K562 (cell line): ENCODE data around the gene AGA. TPM values are rescaled to one million over a fixed set of nuclear protein-coding genes. Genes with fewer than 3 reads are reported as not detected.

Experiments
- ATAC-seq: fragments of 200-7000 bp; cut with Tn5 transposase; 3 replicates; pipeline ENCODE4 v1.9.1; 2020; ENCODE audit warnings: moderate library complexity
- Bru-seq: library from RNA; stranded (reverse); fragments of 400-500 nt; gene quantifications from one replicate; lab custom pipeline; 2021; lab: Mats Ljungman, UMichigan
- BruChase-seq, 2 experiments: library from RNA; stranded (reverse); fragments of 400-500 nt; gene quantifications; one replicate each; lab custom pipeline; 2021; lab: Mats Ljungman, UMichigan
- BruUV-seq: library from RNA; stranded (reverse); fragments of 400-500 nt; replicated peaks from 2 replicates; lab custom pipeline; 2021; lab: Mats Ljungman, UMichigan
- CTCF ChIA-PET: fragments of 300-600 bp; formaldehyde crosslinking; extraction: SDS; loops from one replicate; lab custom pipeline; 2021; ENCODE audit warnings: low intra/inter-chr PET ratio; lab: Yijun Ruan, JAX
- POLR2A ChIA-PET: fragments of 300-600, 350-650 bp; sonication (Branson Sonifier 250); formaldehyde crosslinking; extraction: SDS; loops from one replicate; lab custom pipeline; 2021; ENCODE audit warnings: antibody characterized with exemption, inconsistent platforms; lab: Yijun Ruan, JAX
- DNase-seq, 4 experiments: peaks; one replicate each; pipeline versions ENCODE4 v3.0.0 to v3.0.0-alpha.2; 2011 to 2018; ENCODE audit warnings: low spot score in 3 of 4, mixed read lengths in 3 of 4; ENCODE audit errors: extremely low read depth in 1 of 4
- FAIRE-seq: peaks from 2 replicates; lab custom pipeline; 2011; peaks lifted over from hg19 to GRCh38; lab: Jason Lieb, UNC
- H2AFZ ChIP-seq: 2 replicates; pipeline ENCODE4 v1.6.0; 2011; ENCODE audit warnings: low read depth, low read length, control low read depth, inconsistent platforms
- H3K27ac ChIP-seq: fragments of 200-600 bp; 3 replicates; pipeline ENCODE4 v1.8.0; 2011; ENCODE audit warnings: low read depth, mild to moderate bottlenecking, control low read depth, inconsistent platforms, low read length, moderate library complexity, mixed read lengths; ENCODE audit errors: extremely low read depth
- H3K27me3 ChIP-seq, 2 experiments: fragments of 300-600 bp in 1 of 2; 2 replicates in 1 of 2; 3 replicates in 1 of 2; pipeline versions ENCODE4 v1.6.0 to v1.8.0; 2011; ENCODE audit warnings: inconsistent platforms in 2 of 2, low read length in 2 of 2, mild to moderate bottlenecking in 1 of 2, mixed read lengths in 1 of 2, moderate library complexity in 1 of 2; ENCODE audit not compliant: control insufficient read depth in 2 of 2, insufficient read depth in 2 of 2
- H3K36me3 ChIP-seq: fragments of 300-600 bp; 3 replicates; pipeline ENCODE4 v1.8.0; 2011; ENCODE audit warnings: mild to moderate bottlenecking, low read length, inconsistent platforms; ENCODE audit not compliant: control insufficient read depth, insufficient read depth
- H3K4me1 ChIP-seq, 2 experiments: fragments of 200-600 bp in 1 of 2; replicated peaks in 1 of 2; 2 replicates in 1 of 2; 3 replicates in 1 of 2; pipeline versions ENCODE4 v1.5.1 to v1.8.0; 2011; ENCODE audit warnings: inconsistent platforms in 2 of 2, low read length in 2 of 2, mild to moderate bottlenecking in 1 of 2, mixed read lengths in 1 of 2, moderate library complexity in 1 of 2; ENCODE audit not compliant: control insufficient read depth in 2 of 2, insufficient read depth in 2 of 2
- H3K4me2 ChIP-seq: 2 replicates; pipeline ENCODE4 v1.6.1; 2011; ENCODE audit warnings: low read length, control low read depth, inconsistent platforms, mixed read lengths; ENCODE audit not compliant: insufficient read depth
- H3K4me3 ChIP-seq: fragments of 200-600 bp; sonication (generic), shearing (Covaris generic); 2 replicates; pipeline ENCODE4 v1.5.1; 2016; ENCODE audit warnings: control low read depth, inconsistent platforms
- H3K79me2 ChIP-seq: fragments of 200-600 bp; 3 replicates; pipeline ENCODE4 v1.8.0; 2011; ENCODE audit warnings: low read length, inconsistent platforms; ENCODE audit not compliant: control insufficient read depth, insufficient read depth
- H3K9ac ChIP-seq, 2 experiments: 2 replicates each; pipeline versions ENCODE4 v1.6.0 to v1.6.1; 2011; ENCODE audit warnings: low read depth in 2 of 2, low read length in 2 of 2, control low read depth in 1 of 2, inconsistent platforms in 1 of 2, mild to moderate bottlenecking in 1 of 2, mixed read lengths in 1 of 2; ENCODE audit not compliant: insufficient read depth in 1 of 2
- H3K9me1 ChIP-seq: one replicate; pipeline ENCODE4 v1.6.0; 2011; ENCODE audit warnings: inconsistent platforms, mild to moderate bottlenecking, low read length, moderate library complexity; ENCODE audit not compliant: control insufficient read depth, insufficient read depth
- H3K9me3 ChIP-seq: replicated peaks from 2 replicates; pipeline ENCODE4 v1.5.1; 2011; ENCODE audit warnings: low read depth, low read length, inconsistent platforms; ENCODE audit not compliant: control insufficient read depth, insufficient read depth
- H4K20me1 ChIP-seq: replicated peaks from 2 replicates; pipeline ENCODE4 v1.6.1; 2011; ENCODE audit warnings: low read length, inconsistent platforms, mixed read lengths; ENCODE audit not compliant: control insufficient read depth, insufficient read depth
- CHD2 ChIP-seq: IDR thresholded peaks from 2 replicates; pipeline ENCODE4 v1.6.1; 2011; ENCODE audit warnings: low read depth, low read length
- DMBX1 ChIP-seq: fragments of 250-450 bp; sonication (Bioruptor Pico); IDR thresholded peaks from 2 replicates; pipeline ENCODE4 v1.8.0; 2022; ENCODE audit warnings: inconsistent platforms, mild to moderate bottlenecking, moderate library complexity, borderline replicate concordance
- ESRRB ChIP-seq: fragments of 250-450 bp; sonication (Bioruptor Pico); IDR thresholded peaks from 2 replicates; pipeline ENCODE4 v1.5.0; 2020; ENCODE audit warnings: mild to moderate bottlenecking, moderate library complexity, borderline replicate concordance
- EZH2 ChIP-seq: IDR thresholded peaks from 2 replicates; pipeline ENCODE4 v1.6.1; 2012; ENCODE audit warnings: low read depth, mild to moderate bottlenecking, inconsistent platforms, low read length, borderline replicate concordance
- RBM17 ChIP-seq: fragments of 200-400 bp; formaldehyde crosslinking; IDR thresholded peaks from 2 replicates; pipeline ENCODE4 v1.6.1; 2017; ENCODE audit warnings: low read depth, mild to moderate bottlenecking, low read length, borderline replicate concordance
- SOX6 ChIP-seq: fragments of 450-650 bp; IDR thresholded peaks from 2 replicates; pipeline ENCODE4 v1.6.1; 2014; ENCODE audit warnings: mild to moderate bottlenecking
- TFAM ChIP-seq: fragments of 250-450 bp; sonication (Bioruptor Pico); conservative IDR thresholded peaks from 2 replicates; pipeline ENCODE4 v1.5.0; 2021; ENCODE audit warnings: mild to moderate bottlenecking, moderate library complexity
- U2AF2 ChIP-seq: fragments of 200-400 bp; formaldehyde crosslinking; optimal IDR thresholded peaks from 2 replicates; pipeline ENCODE3; 2017; ENCODE audit warnings: low read depth, mild to moderate bottlenecking, low read length
- ZNF197 ChIP-seq: fragments of 200-800 bp; sonication (Bioruptor generic); IDR thresholded peaks from 2 replicates; pipeline ENCODE4 v1.6.1; 2016; ENCODE audit warnings: low read depth, missing genetic modification characterization, missing compliant biosample characterization
- ZNF263 ChIP-seq: sonication (generic); formaldehyde crosslinking; IDR thresholded peaks from 2 replicates; pipeline ENCODE4 v1.8.0; 2022; ENCODE audit warnings: mild to moderate bottlenecking, missing genetic modification reagents, borderline replicate concordance
- ZNF347 ChIP-seq: fragments of 450-650 bp; formaldehyde crosslinking; IDR thresholded peaks from 2 replicates; pipeline ENCODE4 v1.4.0; 2020; ENCODE audit warnings: low read depth, mild to moderate bottlenecking, moderate library complexity
- ZNF589 ChIP-seq: fragments of 200-800 bp; sonication (Bioruptor generic); IDR thresholded peaks from 2 replicates; pipeline ENCODE4 v1.6.1; 2016; ENCODE audit warnings: low read depth, missing genetic modification characterization, missing compliant biosample characterization
- WGBS: fragments of 100-300 bp; shearing (Covaris generic); methylation state at CpG from one replicate; pipeline ENCODE4 v1.1.6; 2016; ENCODE audit warnings: low coverage, mixed read lengths; ENCODE audit not compliant: insufficient coverage; ENCODE audit errors: missing lambda C conversion rate; 5-methylcytosine and 5-hydroxymethylcytosine counted together
- in situ Hi-C: fragments of 300-500 bp; cut with MboI; formaldehyde crosslinking; loops from 4 replicates; pipeline ENCODE4 v1.15.0; 2018; ENCODE audit warnings: inconsistent platforms, mixed read lengths
- intact Hi-C: fragments of 100-400 bp; cut with micrococcal nuclease; formaldehyde crosslinking; loops from 2 replicates; pipeline ENCODE4 v1.14.2; 2022
- long read RNA-seq, 3 experiments: library from polyadenylated mRNA in 2 of 3; library from RNA in 1 of 3; unstranded in 2 of 3; stranded (forward) in 1 of 3; transcript quantifications; one replicate each; pipeline ENCODE4 v2.0.0, GENCODE V29; 2019 to 2022
- polyA minus RNA-seq, 3 experiments: library from RNA; depleted of rRNA, polyadenylated mRNA; stranded (reverse); fragments of >200 nt; gene quantifications; 2 replicates each; pipeline ENCODE4 v1.2.3, GENCODE V29; 2011
- polyA plus RNA-seq, 8 experiments: library from polyadenylated mRNA; depleted of rRNA in 4 of 8; stranded (reverse) in 5 of 8; unstranded in 3 of 8; fragments of >200 nt; fragmentation: Nextera tagmentation in 2 of 8; fragmentation: Illumina TruSeq in 1 of 8; extraction: Ambion mirVana in 2 of 8; extraction: Trizol in 1 of 8; gene quantifications; 2 replicates each; pipeline versions ENCODE4 v1.2.1 to v1.2.3, GENCODE V29; 2011 to 2014; ENCODE audit warnings: inconsistent platforms in 1 of 8, missing spikeins in 1 of 8
- total RNA-seq, 7 experiments: library from RNA; depleted of rRNA in 6 of 7; stranded (reverse); fragments of >200 nt in 6 of 7; fragmentation: Illumina TruSeq in 2 of 7; extraction: Trizol in 2 of 7; gene quantifications; 2 replicates each; pipeline versions ENCODE4 v1.2.1 to v1.2.3, GENCODE V29; 2011 to 2021; ENCODE audit warnings: low replicate concordance in 1 of 7

The AGA gene
- 15.8 and 21.1 TPM in 2 replicates for total RNA-seq (2011; cell fraction: chromatin; rRNA removed; ENCODE audit: low replicate concordance)
- total RNA-seq (2011; cell fraction: nucleolus; rRNA removed) = 19.8 and 26.2 TPM in 2 replicates
- total RNA-seq (2011; cell fraction: nucleoplasm; rRNA removed) = 18.2 and 22.7 TPM in 2 replicates
- total RNA-seq (2014; rRNA removed) = 10.4 and 12.6 TPM in 2 replicates
- total RNA-seq (2014; rRNA removed; fragmentation: Illumina TruSeq; extraction: Trizol) = 12.1 and 13.1 TPM in 2 replicates
- 19.5 and 25.0 TPM in 2 replicates for total RNA-seq (2015; rRNA removed; fragmentation: Illumina TruSeq; extraction: Trizol)
- total RNA-seq (2021) = 10.0 and 10.1 TPM in 2 replicates
- polyA plus RNA-seq (2011; rRNA removed) = 8.0 and 10.4 TPM in 2 replicates
- 5.9 and 6.6 TPM in 2 replicates for polyA plus RNA-seq (2011; cell fraction: cytosol; rRNA removed)
- 5.1 and 5.4 TPM in 2 replicates for polyA plus RNA-seq (2011; cell fraction: nucleus; rRNA removed)
- polyA plus RNA-seq (2012) = 14.4 and 30.5 TPM in 2 replicates
- 17.6 and 20.7 TPM in 2 replicates for polyA plus RNA-seq (2014; fragmentation: Illumina TruSeq; extraction: Trizol)
- 10 to 100 TPM; 16.6 to 18.1 TPM for polyA plus RNA-seq (2014; fragmentation: Nextera tagmentation; extraction: Ambion mirVana)
- 8.5 and 10.4 TPM in 2 replicates for polyA plus RNA-seq (2014; rRNA removed)
- polyA minus RNA-seq (2011; rRNA and poly(A)+ RNA removed) = 11.8 and 12.8 TPM in 2 replicates
- 7.2 and 13.2 TPM in 2 replicates for polyA minus RNA-seq (2011; cell fraction: cytosol; rRNA and poly(A)+ RNA removed)
- 5.3 and 6.4 TPM in 2 replicates for polyA minus RNA-seq (2011; cell fraction: nucleus; rRNA and poly(A)+ RNA removed)
- Bru-seq, nascent RNA = percentile 69 among the genes with signal in this experiment
- percentile 69 among the genes with signal in this experiment for BruChase-seq, experiment 1, labeled RNA remaining after a 2-hour chase
- percentile 70 among the genes with signal in this experiment for BruChase-seq, experiment 2, labeled RNA remaining after a 6-hour chase
- long read RNA-seq, experiment 1, transcript AGA-201 (9 exons, 2,107 nt) = major isoform, 35 of 41 reads
- long read RNA-seq, experiment 1, partial matches to known transcripts = 2 of 41 reads
- long read RNA-seq, experiment 1, other reads (novel, unspliced or antisense) = 4 of 41 reads
- long read RNA-seq, experiment 2, partial matches to known transcripts = 3 of 7 reads
- long read RNA-seq, experiment 2, other reads (novel, unspliced or antisense) = 1 of 7 reads
- long read RNA-seq, experiment 3, transcript AGA-201 (9 exons, 2,107 nt) = major isoform, 23 of 23 reads
- long read RNA-seq, experiment 3, partial matches to known transcripts = 0 of 23 reads
- long read RNA-seq, experiment 3, other reads (novel, unspliced or antisense) = 0 of 23 reads

DNA sequence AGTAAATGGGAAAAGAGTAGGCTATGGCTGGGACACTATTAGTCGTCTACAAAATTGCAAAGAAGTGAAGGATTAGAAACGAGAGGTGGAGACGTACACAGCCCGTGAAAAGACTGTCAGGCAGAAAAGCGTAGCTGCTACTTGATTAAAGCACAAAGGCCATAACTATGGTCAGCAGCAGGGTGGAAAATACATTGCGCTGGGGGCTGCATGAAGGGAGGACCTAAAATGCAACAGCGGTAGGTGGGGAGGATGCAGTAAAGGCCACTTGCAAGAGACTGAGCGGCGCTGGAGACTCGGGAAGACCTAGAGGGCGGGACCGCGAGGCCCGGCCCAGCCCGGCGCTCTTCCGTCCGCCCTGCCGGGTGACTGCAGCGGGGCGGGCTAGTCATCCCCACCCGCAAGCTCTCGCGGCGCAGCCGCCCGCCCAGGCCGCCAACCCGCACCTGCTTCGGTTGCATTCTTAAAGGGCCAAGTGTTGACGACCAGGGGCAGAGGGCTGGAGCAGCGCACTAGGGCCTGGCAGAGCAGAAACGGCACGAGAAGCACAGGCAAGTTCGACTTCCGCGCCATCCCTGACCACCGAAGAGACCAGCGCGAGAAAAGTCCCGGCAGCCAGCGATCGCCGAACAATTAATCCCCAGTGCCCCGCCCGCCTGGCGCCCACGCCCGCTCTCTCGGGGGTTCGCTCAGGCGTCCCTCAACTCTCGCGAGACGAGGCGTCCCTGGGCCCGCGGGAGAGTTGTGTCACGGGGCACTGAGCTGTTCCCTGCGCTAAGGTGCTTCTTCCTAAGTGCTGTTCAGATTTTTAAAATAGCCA is at the start of gene AGA:
Gene AGA (minus strand): TSS at position 635 of the 820 bp plus-strand sequence. CDS start 62 bp downstream, at position 573.
- H3K4me1 ChIP-seq = peaks cover 4 to 12% of the 10 kb centered on the region in 2 experiments; a peak in 4 of 5 replicates
- intact Hi-C loops = loop anchor here (5.0 to 10.0 kb wide), 2 partner anchors 130 to 187 kb away; no protein-coding TSS in a partner anchor
- TSS peak; percentile 63 for BruUV-seq
- ATAC-seq (peak; percentile 98), DNase-seq (peak; percentile 93 to 97 (median 94)), FAIRE-seq (peak; percentile 87)
- no peaks in the 10 kb centered on the region for H3K27me3 ChIP-seq
- WGBS = 1% methylated on average over 42 of the region's 60 CpGs
- H3K9me3 ChIP-seq = no peaks in the 10 kb centered on the region
- H3K9ac ChIP-seq = peak within 1 kb of the TSS; percentile 90 to 97
- no peaks in the 10 kb centered on the region for H3K36me3 ChIP-seq
- no peaks in the 10 kb centered on the region for H4K20me1 ChIP-seq
- H3K4me2 ChIP-seq = peak within 1 kb of the TSS; percentile 94
- in situ Hi-C loops = no loop called here
- no peaks in the 10 kb centered on the region for H3K79me2 ChIP-seq
- H2AFZ ChIP-seq = peak within 1 kb of the TSS; percentile 98
- peak within 1 kb of the TSS; percentile 92 for H3K27ac ChIP-seq
- peak within 1 kb of the TSS; percentile 51 for H3K4me3 ChIP-seq
- ChIA-PET CTCF (no interaction called here), POLR2A (interaction anchor here (0.7 to 2.4 kb wide), 12 partner anchors 9 to 191 kb away, joined by 3 to 13 read pairs (median 4); partner anchors contain the start of gene NEIL3)
- H3K9me1 ChIP-seq = no peaks in the 10 kb centered on the region
- peak; percentile 98 for TF ChIP-seq CHD2
- no peak for TF ChIP-seq RBM17
- TF ChIP-seq TFAM (CRISPR knock-in tag) = no peak
- no peak for TF ChIP-seq ZNF197 (CRISPR knock-in tag)
- TF ChIP-seq ZNF347 = no peak
- no peak for TF ChIP-seq U2AF2
- peak; percentile 53; the same call in 1 of the 2 replicates for TF ChIP-seq ZNF263
- peak; percentile 39; the same call in 1 of the 2 replicates for TF ChIP-seq SOX6
- no peak for TF ChIP-seq EZH2
- no peak for TF ChIP-seq ESRRB (CRISPR knock-in tag)
- TF ChIP-seq ZNF589 (CRISPR knock-in tag) = no peak
- TF ChIP-seq DMBX1 (CRISPR knock-in tag) = no peak
